Upper lobe of left lung (tissue), 4 donors: ENCODE measurements around the gene ZNF488.

Experiments used
- EP300 ChIP-seq, 4 donors: sonication (generic); formaldehyde crosslinking; IDR thresholded peaks; one replicate each; pipeline ENCODE4 v1.5.1; 2017; ENCODE audit warnings: antibody characterized with exemption in 4 of 4, control low read depth in 2 of 4
- TF ChIP-seq, protein P1 (sequence below), 6 experiments: fragments of 450-650 bp in 4 of 6; fragments of 200-600 bp in 2 of 6; sonication (generic) in 2 of 6; IDR thresholded peaks; one replicate each; pipeline ENCODE4 v1.5.1; 2016 to 2019; ENCODE audit warnings: antibody characterized with exemption in 6 of 6

DNA sequence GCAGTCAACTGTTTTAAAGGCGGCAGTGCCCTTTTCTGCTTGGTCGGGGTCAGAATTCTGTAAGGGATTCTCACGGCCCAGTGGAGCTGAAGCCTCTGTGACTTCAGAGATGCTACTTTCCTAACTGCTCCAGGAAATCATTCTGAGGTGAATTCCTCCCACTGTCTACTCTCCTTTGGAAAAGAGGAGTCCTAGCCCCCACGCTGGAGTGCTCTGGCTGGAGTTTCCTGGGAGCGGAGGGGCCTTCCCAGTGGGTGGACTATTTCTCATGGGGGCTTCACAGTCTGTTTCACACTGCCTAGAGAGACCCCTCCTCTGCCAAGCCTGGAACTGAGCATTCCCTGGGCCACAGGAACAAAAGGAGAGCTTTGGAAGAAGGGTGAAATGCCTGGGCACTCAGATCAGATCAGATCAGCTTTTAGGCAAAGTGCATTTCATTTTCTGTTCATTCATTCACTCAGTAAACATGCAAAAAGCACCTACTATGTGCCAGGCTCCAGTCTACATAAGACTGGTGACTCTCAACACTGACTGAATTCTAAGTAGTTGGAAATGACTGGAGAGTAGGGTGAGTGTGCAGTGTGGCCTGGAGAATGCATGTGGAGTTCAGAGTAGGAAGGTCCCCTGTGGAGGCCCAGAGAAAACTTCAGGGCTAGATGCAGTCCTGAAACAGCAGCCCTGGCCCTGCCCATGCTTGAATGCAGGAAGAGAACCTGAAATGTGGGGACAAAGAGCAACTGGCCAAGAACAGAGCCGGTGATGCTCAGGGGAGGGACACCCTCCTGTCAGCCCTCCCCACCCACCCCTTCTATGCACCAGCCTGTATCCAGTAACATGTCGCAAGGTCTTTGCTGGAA lies 12.2 kb downstream of the ZNF488 start:
- no peak for TF ChIP-seq EP300 (IDR thresholded peaks at IDR 0.05)
- TF ChIP-seq, protein P1, sequence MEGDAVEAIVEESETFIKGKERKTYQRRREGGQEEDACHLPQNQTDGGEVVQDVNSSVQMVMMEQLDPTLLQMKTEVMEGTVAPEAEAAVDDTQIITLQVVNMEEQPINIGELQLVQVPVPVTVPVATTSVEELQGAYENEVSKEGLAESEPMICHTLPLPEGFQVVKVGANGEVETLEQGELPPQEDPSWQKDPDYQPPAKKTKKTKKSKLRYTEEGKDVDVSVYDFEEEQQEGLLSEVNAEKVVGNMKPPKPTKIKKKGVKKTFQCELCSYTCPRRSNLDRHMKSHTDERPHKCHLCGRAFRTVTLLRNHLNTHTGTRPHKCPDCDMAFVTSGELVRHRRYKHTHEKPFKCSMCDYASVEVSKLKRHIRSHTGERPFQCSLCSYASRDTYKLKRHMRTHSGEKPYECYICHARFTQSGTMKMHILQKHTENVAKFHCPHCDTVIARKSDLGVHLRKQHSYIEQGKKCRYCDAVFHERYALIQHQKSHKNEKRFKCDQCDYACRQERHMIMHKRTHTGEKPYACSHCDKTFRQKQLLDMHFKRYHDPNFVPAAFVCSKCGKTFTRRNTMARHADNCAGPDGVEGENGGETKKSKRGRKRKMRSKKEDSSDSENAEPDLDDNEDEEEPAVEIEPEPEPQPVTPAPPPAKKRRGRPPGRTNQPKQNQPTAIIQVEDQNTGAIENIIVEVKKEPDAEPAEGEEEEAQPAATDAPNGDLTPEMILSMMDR (IDR thresholded peaks at IDR 0.05): no peak
